GM12878 (cell line): ENCODE results near the gene ANKFY1. TPM values are rescaled to one million over a fixed set of nuclear protein-coding genes. Genes with fewer than 3 reads are reported as not detected.

ENCODE experiments used
- ATAC-seq: fragments of 200-7000 bp; cut with Tn5 transposase; 3 replicates; pipeline ENCODE4 v1.9.1; 2020; ENCODE audit warnings: mild to moderate bottlenecking, moderate library complexity
- BruUV-seq: library from RNA; stranded (reverse); fragments of 400-500 nt; replicated peaks from 2 replicates; lab custom pipeline; 2021; lab: Mats Ljungman, UMichigan
- CTCF ChIA-PET: fragments of 300-600 bp; sonication (Branson Sonifier 250); formaldehyde crosslinking; extraction: SDS; loops from one replicate; lab custom pipeline; 2021; ENCODE audit warnings: inconsistent platforms; lab: Yijun Ruan, JAX
- POLR2A ChIA-PET: fragments of 350-600 bp; formaldehyde crosslinking; extraction: SDS; loops from one replicate; lab custom pipeline; 2021; ENCODE audit warnings: inconsistent platforms; lab: Charles Lee
- RAD21 ChIA-PET: fragments of 300-600 bp; sonication (Branson Sonifier 250); formaldehyde crosslinking; loops from one replicate; lab custom pipeline; 2023; ENCODE audit warnings: antibody characterized with exemption; ENCODE audit not compliant: unreplicated experiment; lab: Charles Lee
- SMC1A ChIA-PET: fragments of 300-600 bp; sonication (Branson Sonifier 250); formaldehyde crosslinking; loops from one replicate; lab custom pipeline; 2023; ENCODE audit not compliant: unreplicated experiment, uncharacterized antibody; lab: Charles Lee
- DNase-seq: peaks from one replicate; pipeline ENCODE4 v3.0.0-alpha.2; 2011; ENCODE audit warnings: low read depth, low spot score
- FAIRE-seq: peaks from 3 replicates; lab custom pipeline; 2011; peaks lifted over from hg19 to GRCh38; lab: Jason Lieb, UNC
- H2AFZ ChIP-seq: 2 replicates; pipeline ENCODE4 v1.6.0; 2011; ENCODE audit warnings: low read depth, low read length, control low read depth; ENCODE audit not compliant: control insufficient read depth
- H3K27ac ChIP-seq: 2 replicates; pipeline ENCODE4 v1.5.1; 2011; ENCODE audit warnings: control low read depth; ENCODE audit not compliant: control insufficient read depth, insufficient read depth
- H3K27me3 ChIP-seq, 2 experiments: replicated peaks in 1 of 2; 2 replicates each; pipeline versions ENCODE4 v1.6.0 to v1.6.1; 2011; ENCODE audit warnings: low read length in 1 of 2; ENCODE audit not compliant: control insufficient read depth in 2 of 2, insufficient read depth in 2 of 2
- H3K36me3 ChIP-seq, 2 experiments: 2 replicates each; pipeline ENCODE4 v1.5.1; 2011; ENCODE audit warnings: low read length in 1 of 2; ENCODE audit not compliant: control insufficient read depth in 2 of 2, insufficient read depth in 2 of 2
- H3K4me1 ChIP-seq: 2 replicates; pipeline ENCODE4 v1.6.1; 2011; ENCODE audit warnings: mild to moderate bottlenecking, low read length, moderate library complexity, mixed read lengths; ENCODE audit not compliant: control insufficient read depth, insufficient read depth
- H3K4me2 ChIP-seq: 2 replicates; pipeline ENCODE4 v1.6.0; 2011; ENCODE audit warnings: control low read depth; ENCODE audit not compliant: control insufficient read depth, insufficient read depth
- H3K4me3 ChIP-seq: fragments of 200-600 bp; sonication (generic); 2 replicates; pipeline ENCODE4 v1.5.1; 2016
- H3K79me2 ChIP-seq: 2 replicates; pipeline ENCODE4 v1.6.0; 2011; ENCODE audit warnings: low read length; ENCODE audit not compliant: control insufficient read depth, insufficient read depth
- H3K9ac ChIP-seq: 2 replicates; pipeline ENCODE4 v1.8.0; 2011; ENCODE audit warnings: low read length, control low read depth, mixed read lengths; ENCODE audit not compliant: control insufficient read depth, insufficient read depth
- H3K9me3 ChIP-seq: replicated peaks from 3 replicates; pipeline ENCODE4 v1.5.1; 2011; ENCODE audit warnings: mild to moderate bottlenecking, low read length; ENCODE audit not compliant: control insufficient read depth, insufficient read depth
- H4K20me1 ChIP-seq: 2 replicates; pipeline ENCODE4 v1.6.0; 2011; ENCODE audit not compliant: control insufficient read depth, insufficient read depth
- BRCA1 ChIP-seq: IDR thresholded peaks from 2 replicates; pipeline ENCODE4 v1.6.1; 2011; ENCODE audit warnings: low read depth, low read length, improper control_type of control experiment
- CBX3 ChIP-seq: fragments of 200-600 bp; sonication (generic); IDR thresholded peaks from 2 replicates; pipeline ENCODE4 v1.6.1; 2016; ENCODE audit warnings: low read depth, borderline replicate concordance
- E2F8 ChIP-seq: fragments of 450-650 bp; IDR thresholded peaks from 2 replicates; pipeline ENCODE4 v1.6.1; 2018; ENCODE audit warnings: mild to moderate bottlenecking, low read depth, moderate library complexity; ENCODE audit not compliant: partially characterized antibody
- IRF5 ChIP-seq: fragments of 450-650 bp; IDR thresholded peaks from 2 replicates; pipeline ENCODE4 v1.6.1; 2017; ENCODE audit warnings: borderline replicate concordance
- KLF5 ChIP-seq: fragments of 450-650 bp; IDR thresholded peaks from 2 replicates; pipeline ENCODE4 v1.6.1; 2014; ENCODE audit warnings: mild to moderate bottlenecking; ENCODE audit not compliant: partially characterized antibody
- NBN ChIP-seq: fragments of 450-650 bp; IDR thresholded peaks from 2 replicates; pipeline ENCODE4 v1.6.1; 2016
- POLR2AphosphoS5 ChIP-seq: IDR thresholded peaks from 2 replicates; pipeline ENCODE4 v1.6.1; 2011; ENCODE audit warnings: mild to moderate bottlenecking, low read length, inconsistent platforms
- RAD21 ChIP-seq: IDR thresholded peaks from 2 replicates; pipeline ENCODE4 v1.6.1; 2011; ENCODE audit warnings: mild to moderate bottlenecking, low read depth, low read length, moderate library complexity; ENCODE audit not compliant: insufficient read depth
- RB1 ChIP-seq: fragments of 450-650 bp; formaldehyde crosslinking; IDR thresholded peaks from 2 replicates; pipeline ENCODE4 v1.6.1; 2017; ENCODE audit warnings: mild to moderate bottlenecking, borderline replicate concordance
- SP1 ChIP-seq: IDR thresholded peaks from one replicate; pipeline ENCODE4 v1.6.1; 2011; ENCODE audit warnings: low read depth, low read length
- STAT3 ChIP-seq: IDR thresholded peaks from 2 replicates; pipeline ENCODE4 v1.6.1; 2011; ENCODE audit warnings: low read depth, low read length, improper control_type of control experiment
- TBL1XR1 ChIP-seq: IDR thresholded peaks from 2 replicates; pipeline ENCODE4 v1.6.1; 2012; ENCODE audit warnings: low read depth, low read length, improper control_type of control experiment
- TCF12 ChIP-seq: IDR thresholded peaks from 2 replicates; pipeline ENCODE4 v1.6.1; 2011; ENCODE audit warnings: low read depth, mild to moderate bottlenecking, low read length
- YY1 ChIP-seq: IDR thresholded peaks from 2 replicates; pipeline ENCODE4 v1.6.1; 2011; ENCODE audit warnings: low read depth, mild to moderate bottlenecking, low read length
- ZNF622 ChIP-seq: fragments of 450-650 bp; IDR thresholded peaks from 2 replicates; pipeline ENCODE4 v1.6.1; 2017; ENCODE audit warnings: mild to moderate bottlenecking, inconsistent platforms
- ZSCAN29 ChIP-seq: fragments of 450-650 bp; IDR thresholded peaks from 2 replicates; pipeline ENCODE4 v1.6.1; 2017; ENCODE audit warnings: mild to moderate bottlenecking, moderate library complexity
- WGBS: methylation state at CpG from one replicate; pipeline ENCODE4 v1.1.6; 2016; ENCODE audit warnings: low lambda C conversion rate; ENCODE audit not compliant: insufficient replicate concordance, insufficient coverage; ENCODE audit errors: missing lambda C conversion rate; 5-methylcytosine and 5-hydroxymethylcytosine counted together
- in situ Hi-C: fragments of 300-500 bp; cut with MboI; formaldehyde crosslinking; loops from 9 replicates; pipeline ENCODE4 v1.14.3; 2018; ENCODE audit warnings: mixed read lengths
- intact Hi-C: fragments of 100-400 bp; cut with micrococcal nuclease; formaldehyde crosslinking; loops from one replicate; pipeline ENCODE4 v1.14.2; 2022; ENCODE audit not compliant: unreplicated experiment
- polyA plus RNA-seq, 11 experiments: library from polyadenylated mRNA; depleted of rRNA in 4 of 11; unstranded in 6 of 11; stranded (reverse) in 5 of 11; fragments of >200 nt; fragmentation: Nextera tagmentation in 4 of 11; fragmentation: Illumina TruSeq in 1 of 11; extraction: Ambion mirVana in 4 of 11; extraction: Trizol in 1 of 11; gene quantifications; 1 replicate in 1 of 11; 2 replicates in 10 of 11; pipeline versions ENCODE4 v1.2.1 to v1.2.3, GENCODE V29; 2011 to 2016; ENCODE audit warnings: inconsistent platforms in 2 of 11, missing spikeins in 2 of 11, low read depth in 1 of 11
- total RNA-seq, 4 experiments: library from RNA; depleted of rRNA in 3 of 4; stranded (reverse); fragments of >200 nt in 3 of 4; fragmentation: Illumina TruSeq in 1 of 4; extraction: Trizol in 1 of 4; gene quantifications; 2 replicates each; pipeline versions ENCODE4 v1.2.1 to v1.2.3, GENCODE V29; 2013 to 2021
- TF ChIP-seq, protein P1 (sequence below): IDR thresholded peaks from 2 replicates; pipeline ENCODE4 v1.6.1; 2011; ENCODE audit warnings: borderline replicate concordance, low read depth, mild to moderate bottlenecking, moderate library complexity, low read length; ENCODE audit not compliant: insufficient read depth, poor library complexity, severe bottlenecking
- TF ChIP-seq, protein P2 (sequence below): fragments of 450-650 bp; IDR thresholded peaks from 2 replicates; pipeline ENCODE4 v1.6.1; 2014; ENCODE audit warnings: mild to moderate bottlenecking

Gene ANKFY1
- total and polyA plus RNA-seq, 10 of the 15 experiments (the other 5 are each of a cell fraction or from before 2014, with no cell fraction given), result 3.0 to 27.7 (median 16.4) TPM

DNA sequence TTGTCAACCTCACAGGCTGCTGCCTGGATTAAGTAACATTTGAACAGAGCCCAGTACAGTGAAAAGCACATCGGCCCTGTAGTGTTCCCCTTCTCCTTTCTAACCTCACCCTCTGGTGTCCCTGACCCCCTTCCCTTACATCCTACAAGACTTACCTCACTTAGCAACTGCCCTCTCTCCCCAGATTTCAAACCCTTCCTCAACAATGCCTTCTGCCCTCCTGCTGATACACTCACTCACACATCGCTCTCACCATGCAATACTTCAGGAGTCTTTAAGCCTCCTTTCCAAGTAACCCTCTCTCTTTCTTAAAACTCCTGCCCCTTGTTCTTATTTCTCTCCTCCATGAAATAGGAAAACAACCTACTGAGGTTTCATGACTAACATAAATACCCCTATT, 138.8 kb downstream of the ANKFY1 start (continued):
- TF ChIP-seq E2F8, result no peak
- no peak for TF ChIP-seq IRF5
- no peak for TF ChIP-seq STAT3
- TF ChIP-seq CBX3, result no peak
- TF ChIP-seq, protein P1, sequence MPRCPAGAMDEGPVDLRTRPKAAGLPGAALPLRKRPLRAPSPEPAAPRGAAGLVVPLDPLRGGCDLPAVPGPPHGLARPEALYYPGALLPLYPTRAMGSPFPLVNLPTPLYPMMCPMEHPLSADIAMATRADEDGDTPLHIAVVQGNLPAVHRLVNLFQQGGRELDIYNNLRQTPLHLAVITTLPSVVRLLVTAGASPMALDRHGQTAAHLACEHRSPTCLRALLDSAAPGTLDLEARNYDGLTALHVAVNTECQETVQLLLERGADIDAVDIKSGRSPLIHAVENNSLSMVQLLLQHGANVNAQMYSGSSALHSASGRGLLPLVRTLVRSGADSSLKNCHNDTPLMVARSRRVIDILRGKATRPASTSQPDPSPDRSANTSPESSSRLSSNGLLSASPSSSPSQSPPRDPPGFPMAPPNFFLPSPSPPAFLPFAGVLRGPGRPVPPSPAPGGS, result no peak
- TF ChIP-seq YY1, result no peak
- no peak for TF ChIP-seq NBN

GRCh38 chr17:4120332-4120731, 143.4 kb downstream of the ANKFY1 start:
- ATAC-seq, result no peak
- Histone ChIP-seq H3K27ac (no peak overlapping the region), H2AFZ (no peak overlapping the region), H3K27me3 (no peaks in the 10 kb centered on the region), H3K9me3 (no peaks in the 10 kb centered on the region), H3K4me3 (no peak overlapping the region), H3K36me3 (peaks cover 16 to 17% of the 10 kb centered on the region in 2 experiments), H3K4me2 (no peak overlapping the region), H3K4me1 (no peaks in the 10 kb centered on the region), H4K20me1 (no peaks in the 10 kb centered on the region), H3K9ac (no peak overlapping the region), H3K79me2 (no peaks in the 10 kb centered on the region)
- intact Hi-C loops (no loop called here), in situ Hi-C loops (no loop called here)
- TF ChIP-seq SP1, result no peak
- no peak for TF ChIP-seq RB1
- TF ChIP-seq TBL1XR1, result no peak
- TF ChIP-seq RAD21, result no peak
- TF ChIP-seq POLR2AphosphoS5, result no peak
- no peak for TF ChIP-seq BRCA1
- no peak for TF ChIP-seq TCF12
- no peak for TF ChIP-seq ZSCAN29
- TF ChIP-seq KLF5, result no peak
- TF ChIP-seq ZNF622, result no peak
- TF ChIP-seq, protein P2, sequence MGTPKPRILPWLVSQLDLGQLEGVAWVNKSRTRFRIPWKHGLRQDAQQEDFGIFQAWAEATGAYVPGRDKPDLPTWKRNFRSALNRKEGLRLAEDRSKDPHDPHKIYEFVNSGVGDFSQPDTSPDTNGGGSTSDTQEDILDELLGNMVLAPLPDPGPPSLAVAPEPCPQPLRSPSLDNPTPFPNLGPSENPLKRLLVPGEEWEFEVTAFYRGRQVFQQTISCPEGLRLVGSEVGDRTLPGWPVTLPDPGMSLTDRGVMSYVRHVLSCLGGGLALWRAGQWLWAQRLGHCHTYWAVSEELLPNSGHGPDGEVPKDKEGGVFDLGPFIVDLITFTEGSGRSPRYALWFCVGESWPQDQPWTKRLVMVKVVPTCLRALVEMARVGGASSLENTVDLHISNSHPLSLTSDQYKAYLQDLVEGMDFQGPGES, result no peak
- WGBS, result 98% methylated on average over 3 of the region's 3 CpGs
- POLR2A ChIA-PET, result interaction anchor here (1.3 kb wide), 1 partner anchor 15 kb away, joined by 3 read pairs; no protein-coding TSS in a partner anchor
- no TSS peak for BruUV-seq
- SMC1A ChIA-PET, result interaction anchor here (1.2 kb wide), 1 partner anchor 137 kb away, joined by 3 read pairs; no protein-coding TSS in a partner anchor
- RAD21 ChIA-PET, result no interaction called here
- no peak for FAIRE-seq
- CTCF ChIA-PET, result interaction anchor here (0.7 kb wide), 1 partner anchor 403 kb away, joined by 3 read pairs; no protein-coding TSS in a partner anchor
- DNase-seq, result no peak
